Muscle of back (tissue), 13 donors: ENCODE results near the gene MYT1. TPM values are rescaled to one million over a fixed set of nuclear protein-coding genes. Genes with fewer than 3 reads are reported as not detected.
"Not testable (repeated sequence)": the region's sequence is repeated elsewhere in the genome, so short reads cannot be mapped to it uniquely, and the experiment has no call there.

Source experiments
- DNase-seq, 3 donors: peaks; one replicate each; pipeline versions ENCODE4 v3.0.0 to v3.0.0-alpha.2; 2013
- long read RNA-seq, 9 donors: transcript quantifications; one replicate each; lab custom pipeline, GENCODE V29; 2026
- polyA plus RNA-seq, 10 donors: library from polyadenylated mRNA; unstranded; fragments of 120-200 nt; gene quantifications; one replicate each; pipeline ENCODE4 v1.2.1, GENCODE V29; 2013; ENCODE audit not compliant: insufficient read length in 10 of 10

MYT1 gene
- polyA plus RNA-seq = under 1 TPM; 0.05 to 0.78 (median 0.11) TPM
- long read RNA-seq, donor 1 = 0 reads
- long read RNA-seq, donor 2 = 0 reads
- long read RNA-seq, donor 3 = 0 reads
- long read RNA-seq, donor 4 = 0 reads
- long read RNA-seq, donor 5 = 0 reads
- long read RNA-seq, donor 6 = 0 reads
- long read RNA-seq, donor 7 = 0 reads
- long read RNA-seq, donor 8 = 0 reads
- long read RNA-seq, donor 9 = 0 reads

GRCh38 chr20:64164123-64164836, at the start of gene MYT1:
MYT1 (plus strand) TSS chr20:64164452; CDS start chr20:64198862, 34,410 bp downstream.
- no peak for DNase-seq

- DNase-seq = no peak
Measured at GRCh38 chr20:64115171-64115911, 48.9 kb upstream of the MYT1 start.

GRCh38 chr20:64116016-64116415, 48.2 kb upstream of the MYT1 start:
- DNase-seq = no peak

- DNase-seq = no peak
Measured at GRCh38 chr20:64116541-64117431, 47.5 kb upstream of the MYT1 start.

- DNase-seq = not testable (repeated sequence)
Measured at GRCh38 chr20:64117432-64117777, 46.8 kb upstream of the MYT1 start.

GRCh38 chr20:64119301-64119680, 45.0 kb upstream of the MYT1 start:
- DNase-seq = no peak

GRCh38 chr20:64119681-64120341, 44.4 kb upstream of the MYT1 start:
- DNase-seq = peak in 1 of 3 donors; percentile 40

- DNase-seq = no peak
Measured at GRCh38 chr20:64121586-64121985, 42.7 kb upstream of the MYT1 start.

GRCh38 chr20:64122927-64123326, 41.3 kb upstream of the MYT1 start:
- DNase-seq = not testable (repeated sequence)

- not testable (repeated sequence) for DNase-seq
Measured at GRCh38 chr20:64123517-64123916, 40.7 kb upstream of the MYT1 start.

GRCh38 chr20:64129146-64129782, 35.0 kb upstream of the MYT1 start:
- no peak for DNase-seq

- no peak for DNase-seq
Measured at GRCh38 chr20:64130271-64130670, 34.0 kb upstream of the MYT1 start.

GRCh38 chr20:64130876-64131275, 33.4 kb upstream of the MYT1 start:
- no peak for DNase-seq

GRCh38 chr20:64131406-64131805, 32.8 kb upstream of the MYT1 start:
- DNase-seq = no peak

- DNase-seq = no peak
Measured at GRCh38 chr20:64133951-64134407, 30.3 kb upstream of the MYT1 start.

- not testable (repeated sequence) for DNase-seq
Measured at GRCh38 chr20:64134744-64135143, 29.5 kb upstream of the MYT1 start.

- DNase-seq = no peak
Measured at GRCh38 chr20:64136004-64136710, 28.1 kb upstream of the MYT1 start.

GRCh38 chr20:64137598-64138031, 26.6 kb upstream of the MYT1 start:
- no peak for DNase-seq

- DNase-seq = no peak
Measured at GRCh38 chr20:64138276-64138815, 25.9 kb upstream of the MYT1 start.
